ENCODE measurements around the gene STX16.

DNA sequence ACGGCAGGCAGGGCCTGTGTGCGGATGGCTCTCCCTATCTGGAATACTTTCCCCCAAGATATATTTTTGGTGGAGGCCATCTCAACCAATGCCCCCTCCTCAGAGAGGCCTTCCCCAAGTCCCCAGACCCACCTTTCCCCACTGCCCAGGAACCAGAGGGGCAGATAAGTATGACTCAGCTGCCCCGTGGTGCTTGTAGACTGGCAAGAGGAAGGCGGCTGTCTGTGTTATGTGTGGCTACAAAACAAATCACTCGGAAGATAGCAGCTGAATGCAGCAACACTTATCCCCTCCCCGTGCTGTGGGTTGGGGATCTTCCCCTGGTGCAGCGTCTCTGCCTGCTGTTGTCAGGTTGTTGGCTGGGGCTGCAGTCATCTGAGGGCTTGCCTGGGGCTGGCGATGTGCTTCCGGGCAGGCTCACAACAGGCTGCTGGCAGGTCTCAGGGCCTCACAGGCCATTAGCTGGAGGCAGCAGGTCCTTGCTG lies 48.6 kb downstream of the STX16 start:
- TF ChIP-seq CTCF (IDR thresholded peaks at IDR 0.05; ENCODE audit: poor library complexity) = no peak
- TF ChIP-seq EZH2 (IDR thresholded peaks at IDR 0.05; ENCODE audit: borderline replicate concordance) = no peak
- no peak for TF ChIP-seq EZH2phosphoT487 (IDR thresholded peaks at IDR 0.05; ENCODE audit: low read depth, severe bottlenecking, unreplicated experiment)

Measured in hepatocyte (in vitro differentiated cells).